Measurements from ENCODE around the gene RSU1. TPM values are rescaled to one million over a fixed set of nuclear protein-coding genes. Genes with fewer than 3 reads are reported as not detected.

The RSU1 gene
- total and polyA plus RNA-seq, 12 donors: 25.5 to 74.2 (median 48.3) TPM

DNA sequence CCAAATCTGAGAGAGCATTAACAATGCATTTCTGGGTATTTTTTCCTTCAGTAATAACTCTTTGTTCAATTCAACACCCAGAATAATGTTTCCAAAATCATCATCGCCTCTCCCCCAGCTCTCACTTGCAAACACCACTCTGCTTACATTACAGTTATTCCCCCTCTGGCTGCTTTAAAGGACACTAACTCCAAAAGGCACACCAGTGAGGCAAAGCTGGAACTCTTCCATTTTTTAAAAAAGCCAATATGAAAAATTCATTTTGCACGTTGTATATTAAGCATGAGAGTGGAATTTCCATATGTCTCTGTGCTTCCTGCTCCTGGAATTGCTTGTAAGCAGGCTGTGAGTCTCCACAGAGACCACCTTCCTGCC lies 204.3 kb downstream of the RSU1 start:
- WGBS, 2 donors: 69 to 77% methylated on average over 2 of the region's 2 CpGs

GRCh38 chr10:16612115-16612980 lies 204.9 kb downstream of the RSU1 start:
- Histone ChIP-seq H3K36me3 (no peaks in the 10 kb centered on the region), H3K27ac (no peak overlapping the region), H3K9me3 (peaks cover 0 to 24% (median 15%) of the 10 kb centered on the region in 11 donors), H3K27me3 (no peaks in the 10 kb centered on the region), H3K4me3 (no peak overlapping the region), H3K4me1 (peaks cover 0 to 10% (median 0%) of the 10 kb centered on the region in 9 donors)
- intact Hi-C loops (cut with DNase I): no loop called here
- ATAC-seq (no peak), DNase-seq (no peak)
- WGBS, 2 donors: 86 to 88% methylated on average over 7 of the region's 7 CpGs
- no peak for TF ChIP-seq CTCF (IDR thresholded peaks at IDR 0.05)

More for the DNA sequence above, 204.3 kb downstream of the RSU1 start:
- Histone ChIP-seq H3K9me3 (peaks cover 0 to 30% (median 19%) of the 10 kb centered on the region in 11 donors), H3K27me3 (no peaks in the 10 kb centered on the region), H3K4me1 (peaks cover 0 to 10% (median 0%) of the 10 kb centered on the region in 9 donors), H3K36me3 (no peaks in the 10 kb centered on the region), H3K4me3 (no peak overlapping the region), H3K27ac (no peak overlapping the region)
- TF ChIP-seq CTCF (IDR thresholded peaks at IDR 0.05): no peak
- no peak for DNase-seq
- no peak for ATAC-seq
- intact Hi-C loops (cut with DNase I): no loop called here

- peak in 6 of 8 donors; percentile 12 to 78 (median 58) for ATAC-seq
- H3K9me3 ChIP-seq: peaks cover 0 to 11% (median 5%) of the 10 kb centered on the region in 11 donors
- no peak overlapping the region for H3K4me3 ChIP-seq
- H3K4me1 ChIP-seq: peaks cover 0 to 10% (median 0%) of the 10 kb centered on the region in 9 donors
- peak; percentile 37 to 42 for DNase-seq
- no peaks in the 10 kb centered on the region for H3K27me3 ChIP-seq
- no peak overlapping the region for H3K27ac ChIP-seq
- 21 to 25% methylated on average over 7 of the region's 7 CpGs for WGBS, 2 donors
- no peaks in the 10 kb centered on the region for H3K36me3 ChIP-seq
- intact Hi-C loops (cut with DNase I): no loop called here
- TF ChIP-seq CTCF (IDR thresholded peaks at IDR 0.05): no peak
These were observed 206.2 kb downstream of the RSU1 start for GRCh38 chr10:16611037-16611436.

- intact Hi-C loops (cut with DNase I): no loop called here
- Histone ChIP-seq H3K4me1 (peaks cover 0 to 10% (median 0%) of the 10 kb centered on the region in 9 donors), H3K36me3 (peaks cover 0 to 5% (median 0%) of the 10 kb centered on the region in 9 donors), H3K27me3 (no peaks in the 10 kb centered on the region), H3K4me3 (no peak overlapping the region), H3K9me3 (no peaks in the 10 kb centered on the region), H3K27ac (no peak overlapping the region)
- DNase-seq (no peak), ATAC-seq (no peak)
- WGBS, 2 donors: 89 to 90% methylated on average over 8 of the region's 8 CpGs
- no peak for TF ChIP-seq CTCF (IDR thresholded peaks at IDR 0.05)
These were observed 208.0 kb downstream of the RSU1 start for GRCh38 chr10:16609211-16609610.
